ENCODE results near the gene TM9SF1.

GRCh38 chr14:24185741-24186140 lies 9.5 kb downstream of the TM9SF1 start:
- TF ChIP-seq CREM (IDR thresholded peaks at IDR 0.05; ENCODE audit: low read depth) (no peak), FOXJ3 (CRISPR knock-in tag; IDR thresholded peaks at IDR 0.05) (no peak)
